Heart right ventricle (tissue), 16 donors: ENCODE results near the gene TRMT5. TPM values are rescaled to one million over a fixed set of nuclear protein-coding genes. Genes with fewer than 3 reads are reported as not detected.

Experiments used
- ATAC-seq, 8 donors: fragments of 200-7000 bp; cut with Tn5 transposase; one replicate each; pipeline ENCODE4 v1.9.1; 2020; ENCODE audit warnings: mild to moderate bottlenecking in 8 of 8, moderate library complexity in 8 of 8, moderate number of reproducible peaks in 1 of 8
- DNase-seq, 2 donors: peaks; one replicate each; pipeline ENCODE4 v3.0.0-alpha.2; 2020
- H3K27ac ChIP-seq, 10 donors: fragments of 200-600 bp; sonication (generic) in 2 of 10; one replicate each; pipeline versions ENCODE4 v1.5.0 to v1.8.0; 2020 to 2022; ENCODE audit warnings: mild to moderate bottlenecking in 3 of 10
- H3K27me3 ChIP-seq, 7 donors: fragments of 200-600 bp; one replicate each; pipeline ENCODE4 v1.8.0; 2021 to 2022; ENCODE audit warnings: mild to moderate bottlenecking in 2 of 7
- H3K36me3 ChIP-seq, 9 donors: fragments of 200-600 bp; sonication (generic) in 1 of 9; one replicate each; pipeline versions ENCODE4 v1.5.0 to v1.8.0; 2020 to 2022; ENCODE audit warnings: mild to moderate bottlenecking in 2 of 9
- H3K4me1 ChIP-seq, 9 donors: fragments of 200-600 bp; sonication (generic) in 1 of 9; one replicate each; pipeline versions ENCODE4 v1.5.0 to v1.8.0; 2020 to 2022; ENCODE audit warnings: mild to moderate bottlenecking in 4 of 9
- H3K4me3 ChIP-seq, 10 donors: fragments of 200-600 bp; sonication (generic) in 2 of 10; one replicate each; pipeline versions ENCODE4 v1.5.0 to v1.8.0; 2020 to 2022; ENCODE audit warnings: mild to moderate bottlenecking in 7 of 10, moderate library complexity in 2 of 10
- H3K9me3 ChIP-seq, 11 donors: fragments of 200-600 bp in 10 of 11; sonication (generic) in 2 of 11; one replicate each; pipeline versions ENCODE4 v1.5.0 to v1.8.0; 2013 to 2022; ENCODE audit warnings: mild to moderate bottlenecking in 2 of 11, control low read depth in 1 of 11, moderate library complexity in 1 of 11
- CTCF ChIP-seq, 9 donors: fragments of 200-600 bp; sonication (generic) in 2 of 9; IDR thresholded peaks; one replicate each; pipeline versions ENCODE4 v1.5.0 to v1.8.0; 2021 to 2022; ENCODE audit warnings: antibody characterized with exemption in 9 of 9, mild to moderate bottlenecking in 5 of 9, moderate library complexity in 1 of 9
- WGBS, 2 donors: extraction: QIAGEN DNeasy Blood & Tissue Kit; methylation state at CpG; one replicate each; pipeline ENCODE4 v1.1.7; 2013; ENCODE audit warnings: inconsistent platforms in 1 of 2; 5-methylcytosine and 5-hydroxymethylcytosine counted together
- intact Hi-C, 10 donors: fragments of 100-400 bp; cut with DNase I; formaldehyde crosslinking; loops; one replicate each; pipeline versions ENCODE4 v1.11.1 to v1.14.2; 2022
- long read RNA-seq, 3 donors: library from polyadenylated mRNA; unstranded; transcript quantifications; one replicate each; pipeline ENCODE4 v2.0.0, GENCODE V29; 2020 to 2021
- polyA plus RNA-seq, 2 donors: library from polyadenylated mRNA; stranded (reverse); fragments of 200-250 nt; gene quantifications; one replicate each; pipeline ENCODE4 v1.2.3, GENCODE V29; 2013
- total RNA-seq, 10 donors: library from RNA; stranded (reverse); fragmentation: NEBNext Ultra II Directional in 3 of 10; extraction: Animal tissue kit (Norgen Biotek cat#: 25700) in 3 of 10; gene quantifications; one replicate each; pipeline versions ENCODE4 v1.2.1 to v1.2.4, GENCODE V29; 2021 to 2023
- donor health status: Arrhythmogenic right ventricular cardiomyopathy.
- donor health status: ischemic (EF 13 %, LVEDD 7.1; RV severe dilation, severe dysfunction).
- donor health status: healthy with polysubstance abuse.
- donor health status: DM: no; HTN: yes; CAD: no.
- donor health status: DM: no; HTN: no; CAD: no.
- donor health status: ischemic (EF 25% LVEDD 6.9; RV normal size, moderate dysfunction).
- donor health status: ischemic (EF 25% LVEDD 5.7; RV mildly dilated, moderate dysfunction).
- donor health status: healthy.
- donor health status: DM: yes; HTN: yes; CAD: no.
- donor health status: Ischemic cardiomyopathy.
- donor health status: ischemic (EF 35%, LVEDD 5.7; RV mildly dilated, moderate dysfunction).
- donor health status: nonischemic (EF 11% LVEDD 7.7; RV severe dilation, severe dysfunction).
- donor health status: DM: yes; HTN: yes; CAD: no.
- donor health status: PGD.
- donor health status: ischemic (EF 29% LVEDD 5.4; RV normal size, mild dysfunction).
- donor health status: nonischemic (EF 23%, LVEDD 6.1; RV moderate dilation, normal function).

The TRMT5 gene, protein sequence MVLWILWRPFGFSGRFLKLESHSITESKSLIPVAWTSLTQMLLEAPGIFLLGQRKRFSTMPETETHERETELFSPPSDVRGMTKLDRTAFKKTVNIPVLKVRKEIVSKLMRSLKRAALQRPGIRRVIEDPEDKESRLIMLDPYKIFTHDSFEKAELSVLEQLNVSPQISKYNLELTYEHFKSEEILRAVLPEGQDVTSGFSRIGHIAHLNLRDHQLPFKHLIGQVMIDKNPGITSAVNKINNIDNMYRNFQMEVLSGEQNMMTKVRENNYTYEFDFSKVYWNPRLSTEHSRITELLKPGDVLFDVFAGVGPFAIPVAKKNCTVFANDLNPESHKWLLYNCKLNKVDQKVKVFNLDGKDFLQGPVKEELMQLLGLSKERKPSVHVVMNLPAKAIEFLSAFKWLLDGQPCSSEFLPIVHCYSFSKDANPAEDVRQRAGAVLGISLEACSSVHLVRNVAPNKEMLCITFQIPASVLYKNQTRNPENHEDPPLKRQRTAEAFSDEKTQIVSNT
- total RNA-seq = 1 to 10 TPM; 5.3 to 8.9 (median 6.8) TPM
- polyA plus RNA-seq = 1 to 10 TPM; 2.0 TPM
- long read RNA-seq, donor 1, full-length matches to known transcripts = 2 of 4 reads
- long read RNA-seq, donor 1, partial matches to known transcripts = 1 of 4 reads
- long read RNA-seq, donor 1, other reads (novel, unspliced or antisense) = 1 of 4 reads
- long read RNA-seq, donor 2, full-length matches to known transcripts = 5 of 8 reads
- long read RNA-seq, donor 2, partial matches to known transcripts = 2 of 8 reads
- long read RNA-seq, donor 2, other reads (novel, unspliced or antisense) = 1 of 8 reads
- long read RNA-seq, donor 3, full-length matches to known transcripts = 6 of 10 reads
- long read RNA-seq, donor 3, partial matches to known transcripts = 0 of 10 reads
- long read RNA-seq, donor 3, other reads (novel, unspliced or antisense) = 4 of 10 reads

DNA sequence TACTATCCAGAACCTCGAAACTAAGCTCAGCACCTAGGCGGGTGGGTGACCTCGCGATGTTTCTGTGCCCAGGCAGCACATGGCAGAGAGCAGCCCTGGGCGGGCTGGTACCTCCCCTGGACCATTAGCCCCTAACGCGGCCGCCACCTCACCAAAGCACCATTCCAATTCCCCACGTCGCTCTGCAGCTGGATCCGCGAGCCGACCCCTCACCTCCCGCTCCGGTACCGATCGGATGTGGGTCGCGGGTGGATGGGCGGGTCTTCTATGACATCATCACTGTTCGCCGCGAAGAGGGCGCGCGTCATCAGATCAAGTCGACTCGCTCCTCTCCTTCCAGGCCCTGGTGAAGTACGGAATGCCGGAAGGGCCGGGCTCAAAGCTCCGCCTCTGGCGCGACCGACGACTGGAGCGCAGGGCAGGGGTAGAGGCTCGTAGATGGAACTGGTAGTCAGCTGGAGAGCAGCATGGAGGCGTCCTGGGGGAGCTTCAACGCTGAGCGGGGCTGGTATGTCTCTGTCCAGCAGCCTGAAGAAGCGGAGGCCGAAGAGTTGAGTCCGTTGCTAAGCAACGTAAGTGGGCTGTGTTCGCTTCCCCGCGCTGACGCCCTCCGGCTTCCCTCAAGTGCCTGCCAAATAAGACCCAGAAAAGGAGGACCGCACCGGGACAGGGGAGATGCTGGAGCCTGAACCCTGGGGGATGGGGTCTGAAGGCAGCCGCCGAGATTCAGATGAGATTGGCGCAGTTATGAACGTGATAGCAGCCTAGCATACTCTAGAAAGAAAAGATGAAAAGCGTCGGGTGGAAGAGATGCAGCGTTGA is at the start of gene TRMT5, which contains the start of gene SLC38A6:
Gene TRMT5 (minus strand): TSS at position 269 of the 822 bp plus-strand sequence. CDS start 106 bp downstream, at position 163.
Gene SLC38A6 (plus strand): TSS at position 435 of the 822 bp plus-strand sequence. CDS start 33 bp downstream, at position 468.
- DNase-seq = peak; percentile 92 to 94
- Histone ChIP-seq H3K4me1 (peaks cover 3 to 52% (median 33%) of the 10 kb centered on the region in 9 donors), H3K9me3 (no peaks in the 10 kb centered on the region), H3K36me3 (peaks cover 0 to 33% (median 2%) of the 10 kb centered on the region in 9 donors), H3K27ac (peak within 1 kb of the TSS; percentile 42 to 91 (median 86)), H3K4me3 (peak within 1 kb of the TSS; percentile 53 to 85 (median 76)), H3K27me3 (no peaks in the 10 kb centered on the region)
- WGBS, 2 donors = 0% methylated on average over 59 of the region's 59 CpGs
- intact Hi-C loops = loop anchor here in 3 of 10 donors (5.0 to 10.0 kb wide), 4 partner anchors 119 to 259 kb away; partner anchors contain the start of genes SIX4 (in 2 of the 3) and MNAT1 (in 1 of the 3)
- peak; percentile 96 to 99 (median 98) for ATAC-seq
- no peak for TF ChIP-seq CTCF (IDR thresholded peaks at IDR 0.05)

DNA sequence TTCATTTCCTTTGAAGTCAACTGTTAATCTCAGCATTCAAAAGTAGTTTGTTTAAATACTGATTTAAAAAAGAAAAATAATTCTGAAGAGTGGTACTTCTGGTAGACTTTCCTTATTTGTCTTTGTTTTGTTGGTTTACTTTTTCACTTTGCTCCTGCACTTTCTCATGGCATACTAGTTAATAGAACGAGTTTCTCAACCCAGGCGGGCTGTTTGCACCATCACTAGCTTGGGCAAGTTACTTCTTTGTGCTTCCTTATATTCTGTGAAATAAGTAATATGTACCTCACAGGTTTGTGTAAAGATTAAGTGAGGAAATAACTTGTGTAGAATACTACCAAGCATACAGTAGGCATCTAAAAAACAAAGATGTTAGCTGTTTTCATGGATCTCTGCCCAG is 45.6 kb upstream of the TRMT5 start:
- DNase-seq = no peak
- ATAC-seq = no peak
- H3K36me3 ChIP-seq = no peaks in the 10 kb centered on the region
- H3K4me3 ChIP-seq = no peak overlapping the region
- no peaks in the 10 kb centered on the region for H3K4me1 ChIP-seq
- no peak for TF ChIP-seq CTCF (IDR thresholded peaks at IDR 0.05)
- no peaks in the 10 kb centered on the region for H3K27me3 ChIP-seq
- WGBS, 2 donors = 96 to 97% methylated on average over 2 of the region's 2 CpGs
- H3K27ac ChIP-seq = no peak overlapping the region
- intact Hi-C loops = loop anchor here in 8 of 10 donors (5.0 to 10.0 kb wide), 8 partner anchors 161 to 404 kb away; partner anchors contain the start of gene SIX4 (in 2 of the 8)
- no peaks in the 10 kb centered on the region for H3K9me3 ChIP-seq

- peak; percentile 77 to 97 (median 92) for TF ChIP-seq CTCF (IDR thresholded peaks at IDR 0.05)
- 57 to 58% methylated on average over 7 of the region's 7 CpGs for WGBS, 2 donors
- peak in 2 of 8 donors; percentile 33 to 51 for ATAC-seq
These were observed 44.7 kb upstream of the TRMT5 start for GRCh38 chr14:61025251-61026223.

More at GRCh38 chr14:61025251-61026223, 44.7 kb upstream of the TRMT5 start:
- Histone ChIP-seq H3K36me3 (no peaks in the 10 kb centered on the region), H3K4me1 (no peaks in the 10 kb centered on the region), H3K9me3 (no peaks in the 10 kb centered on the region), H3K4me3 (no peak overlapping the region), H3K27ac (no peak overlapping the region), H3K27me3 (no peaks in the 10 kb centered on the region)
- intact Hi-C loops = loop anchor here (1.0 to 10.0 kb wide), 12 partner anchors 162 to 403 kb away; partner anchors contain the start of gene SIX4 (in 2 of the 10)
- DNase-seq = peak; percentile 14 to 59
